ENCODE measurements around the gene COL11A2.

- TF ChIP-seq CTCF (IDR thresholded peaks at IDR 0.05; ENCODE audit: insufficient read depth, low read length, poor library complexity, severe bottlenecking): peak; percentile 98
- no peak for TF ChIP-seq EZH2phosphoT487 (conservative IDR thresholded peaks at IDR 0.05; ENCODE audit: low read length)
Measured at GRCh38 chr6:33147807-33148666, 44.2 kb downstream of the COL11A2 start.

Data from SU-DHL-6 (cell line).